ENCODE results near the gene SLC16A5.

The SLC16A5 gene

DNA sequence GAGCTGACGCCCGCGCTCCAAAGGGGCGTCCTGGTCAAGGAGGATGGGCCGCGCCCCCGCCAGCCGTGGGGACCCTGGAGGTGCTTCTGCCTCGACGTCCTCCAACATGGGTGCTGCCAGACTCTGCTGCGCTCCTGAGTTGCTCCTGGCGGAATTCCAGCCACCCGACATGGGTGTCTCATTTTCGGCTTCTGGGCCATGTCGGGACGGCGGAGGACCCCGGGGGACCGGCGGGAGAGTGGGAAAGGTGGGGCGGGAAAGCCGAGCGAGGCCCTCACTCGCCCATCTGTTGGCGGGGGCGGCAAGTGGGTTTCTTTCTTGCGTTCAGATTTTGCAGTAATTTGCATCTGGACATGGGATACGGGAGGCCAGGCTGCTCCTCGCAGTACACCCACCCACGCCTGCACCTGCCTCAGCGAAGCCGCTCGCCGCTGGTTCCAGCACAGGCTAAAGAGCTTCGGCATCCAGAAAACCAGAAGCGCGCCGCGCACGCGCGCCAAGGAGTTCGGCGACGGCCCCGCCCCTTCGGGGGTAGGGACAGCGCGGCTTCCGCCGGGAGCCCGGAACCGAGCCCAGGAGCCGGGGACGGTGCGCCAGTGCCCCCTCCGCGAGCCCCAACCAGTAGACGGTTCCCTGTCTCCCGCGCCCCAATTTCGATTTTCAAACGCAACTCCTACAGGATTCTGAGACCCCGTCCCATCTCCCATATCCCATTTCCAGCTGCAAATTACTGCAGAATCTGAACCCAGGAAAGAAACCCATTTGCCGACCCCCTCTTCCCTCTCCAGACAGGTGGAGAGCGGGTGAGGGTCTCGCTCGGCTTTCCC lies 21.9 kb downstream of the SLC16A5 start, which contains the start of gene ARMC7:
Gene ARMC7 (plus strand): TSS at position 563 of the 827 bp plus-strand sequence. CDS start 320 bp downstream, outside the sequence.
- 0% methylated on average over 40 of the region's 68 CpGs for WGBS (ENCODE audit: insufficient coverage)
- CTCF ChIA-PET: interaction anchor here (1.1 to 9.4 kb wide), 7 partner anchors 15 to 94 kb away, joined by 3 to 168 read pairs (median 71); partner anchors contain the start of genes NT5C and NUP85
- peaks cover 0 to 10% (median 2%) of the 10 kb centered on the region in 4 experiments for H3K36me3 ChIP-seq (ENCODE audit: control insufficient read depth in 4 of 4, insufficient read depth in 4 of 4, low read length in 3 of 4)
- H3K27me3 ChIP-seq (replicated peaks in 2 of 5; ENCODE audit: control insufficient read depth in 4 of 5, insufficient read depth in 5 of 5, low read length in 4 of 5): no peaks in the 10 kb centered on the region
- H3K27ac ChIP-seq (ENCODE audit: insufficient read depth in 1 of 2, low read depth in 1 of 2, low read length in 2 of 2, poor library complexity in 1 of 2, severe bottlenecking in 2 of 2): peak within 1 kb of the TSS in 1 of 2 experiments; percentile 74
- H3K4me3 ChIP-seq (ENCODE audit: control insufficient read depth in 1 of 7, extremely low read depth in 1 of 7, insufficient read depth in 4 of 7, low read depth in 2 of 7, low read length in 6 of 7): peak within 1 kb of the TSS; percentile 51 to 95 (median 86)
- POLR2A ChIA-PET: interaction anchor here (0.6 to 1.0 kb wide), 4 partner anchors 15 to 49 kb away, joined by 3 to 6 read pairs (median 4); partner anchors contain the start of genes JPT1 and SLC16A5
- peak; percentile 79 to 82 (median 81) for DNase-seq
- no peaks in the 10 kb centered on the region for H3K9me3 ChIP-seq (ENCODE audit: control extremely low read depth in 1 of 5, control insufficient read depth in 4 of 5, insufficient read depth in 2 of 5, low read depth in 1 of 5, low read length in 4 of 5)
- H3K4me1 ChIP-seq (ENCODE audit: control extremely low read depth in 1 of 4, control insufficient read depth in 4 of 4, insufficient read depth in 4 of 4, low read length in 3 of 4): peaks cover 0 to 41% (median 35%) of the 10 kb centered on the region in 4 experiments

DNA sequence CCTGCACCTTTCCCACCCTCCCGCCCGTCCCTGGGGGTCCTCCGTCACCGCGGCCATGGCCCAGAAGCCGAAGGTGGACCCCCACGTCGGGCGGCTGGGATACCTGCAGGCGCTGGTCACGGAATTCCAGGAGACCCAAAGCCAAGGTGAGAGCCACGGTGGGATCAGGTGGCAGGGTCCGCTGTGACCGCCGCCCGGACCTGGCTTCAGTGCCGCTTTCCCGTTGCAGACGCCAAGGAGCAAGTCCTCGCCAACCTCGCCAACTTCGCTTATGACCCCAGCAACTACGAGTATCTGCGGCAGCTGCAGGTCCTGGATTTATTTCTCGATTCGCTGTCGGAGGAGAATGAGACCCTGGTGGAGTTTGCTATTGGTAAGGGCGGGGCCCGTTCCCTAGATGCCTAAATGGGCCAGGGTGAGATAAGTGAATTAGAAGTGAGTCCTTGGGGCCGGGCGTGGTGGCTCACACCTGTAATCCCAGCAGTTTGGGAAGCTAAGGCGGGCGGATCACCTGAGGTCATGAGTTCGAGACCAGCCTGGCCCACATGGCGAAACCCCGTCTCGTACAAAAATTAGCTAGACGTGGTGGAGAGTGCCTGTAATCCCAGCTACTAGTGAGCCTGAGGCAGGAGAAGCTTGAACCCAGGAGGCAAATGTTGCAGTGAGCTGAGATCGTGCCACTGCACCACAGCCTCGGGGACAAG lies 22.6 kb downstream of the SLC16A5 start:
- DNase-seq: peak in 2 of 3 donors; percentile 59 to 65
- 15% methylated on average over 33 of the region's 40 CpGs for WGBS (ENCODE audit: insufficient coverage)
- Histone ChIP-seq H3K4me3 (ENCODE audit: control insufficient read depth in 1 of 7, extremely low read depth in 1 of 7, insufficient read depth in 4 of 7, low read depth in 2 of 7, low read length in 6 of 7) (peak overlapping the region; percentile 51 to 95 (median 86)), H3K36me3 (ENCODE audit: control insufficient read depth in 4 of 4, insufficient read depth in 4 of 4, low read length in 3 of 4) (peaks cover 0 to 7% (median under 1%) of the 10 kb centered on the region in 4 experiments), H3K27me3 (replicated peaks in 2 of 5; ENCODE audit: control insufficient read depth in 4 of 5, insufficient read depth in 5 of 5, low read length in 4 of 5) (no peaks in the 10 kb centered on the region), H3K9me3 (ENCODE audit: control extremely low read depth in 1 of 5, control insufficient read depth in 4 of 5, insufficient read depth in 2 of 5, low read depth in 1 of 5, low read length in 4 of 5) (no peaks in the 10 kb centered on the region), H3K27ac (ENCODE audit: insufficient read depth in 1 of 2, low read depth in 1 of 2, low read length in 2 of 2, poor library complexity in 1 of 2, severe bottlenecking in 2 of 2) (peak overlapping the region in 1 of 2 experiments; percentile 74), H3K4me1 (ENCODE audit: control extremely low read depth in 1 of 4, control insufficient read depth in 4 of 4, insufficient read depth in 4 of 4, low read length in 3 of 4) (peaks cover 0 to 46% (median 40%) of the 10 kb centered on the region in 4 experiments)
- ChIA-PET CTCF (interaction anchor here (0.7 to 9.4 kb wide), 12 partner anchors 10 to 93 kb away, joined by 3 to 168 read pairs (median 6); partner anchors contain the start of genes NT5C and NUP85), POLR2A (interaction anchor here (0.6 to 1.0 kb wide), 5 partner anchors 23 to 51 kb away, joined by 3 to 6 read pairs (median 5); partner anchors contain the start of genes JPT1 and SLC16A5)

DNA sequence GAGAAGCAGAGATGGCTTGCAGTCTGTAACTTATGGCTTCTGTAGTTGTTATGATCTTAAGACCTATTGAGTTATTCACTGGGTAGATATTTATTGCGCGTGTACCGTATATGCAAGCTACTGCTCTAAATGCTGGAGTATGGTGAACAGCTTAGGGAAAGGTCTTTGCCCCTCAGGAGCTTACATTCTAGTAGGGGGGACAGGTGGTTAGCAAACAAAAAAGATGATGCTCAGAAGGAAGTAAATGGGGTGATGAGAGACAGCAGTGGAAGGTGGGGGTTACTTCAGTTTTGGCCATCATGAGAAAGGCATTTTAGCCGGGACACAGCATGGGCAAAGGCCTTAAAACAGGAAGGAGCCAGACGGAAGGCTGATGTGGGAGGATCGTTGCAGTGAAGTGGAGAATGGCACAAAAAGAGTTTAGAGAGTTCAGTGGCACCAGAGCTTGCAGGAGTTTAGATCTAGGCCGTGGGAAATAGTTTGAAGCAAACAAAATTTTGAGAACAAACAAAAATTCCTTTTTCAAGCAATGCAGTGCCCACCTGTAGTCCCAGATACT lies 24.1 kb downstream of the SLC16A5 start:
- WGBS (ENCODE audit: insufficient coverage): 95% methylated on average over 7 of the region's 7 CpGs
- Histone ChIP-seq H3K9me3 (ENCODE audit: control extremely low read depth in 1 of 5, control insufficient read depth in 4 of 5, insufficient read depth in 2 of 5, low read depth in 1 of 5, low read length in 4 of 5) (no peaks in the 10 kb centered on the region), H3K4me1 (ENCODE audit: control extremely low read depth in 1 of 4, control insufficient read depth in 4 of 4, insufficient read depth in 4 of 4, low read length in 3 of 4) (peaks cover 0 to 47% (median 41%) of the 10 kb centered on the region in 4 experiments), H3K36me3 (ENCODE audit: control insufficient read depth in 4 of 4, insufficient read depth in 4 of 4, low read length in 3 of 4) (peaks cover 2 to 15% (median 6%) of the 10 kb centered on the region in 4 experiments), H3K27me3 (replicated peaks in 2 of 5; ENCODE audit: control insufficient read depth in 4 of 5, insufficient read depth in 5 of 5, low read length in 4 of 5) (no peaks in the 10 kb centered on the region), H3K4me3 (ENCODE audit: control insufficient read depth in 1 of 7, extremely low read depth in 1 of 7, insufficient read depth in 4 of 7, low read depth in 2 of 7, low read length in 6 of 7) (peak overlapping the region in 1 of 7 experiments; percentile 1), H3K27ac (ENCODE audit: insufficient read depth in 1 of 2, low read depth in 1 of 2, low read length in 2 of 2, poor library complexity in 1 of 2, severe bottlenecking in 2 of 2) (no peak overlapping the region)
- ChIA-PET POLR2A (interaction anchor here (0.6 kb wide), 1 partner anchor 71 kb away, joined by 5 read pairs; no protein-coding TSS in a partner anchor), CTCF (interaction anchor here (0.6 to 9.4 kb wide), 12 partner anchors 13 to 186 kb away, joined by 3 to 168 read pairs (median 32); partner anchors contain the start of genes NT5C and NUP85)
- no peak for DNase-seq

DNA sequence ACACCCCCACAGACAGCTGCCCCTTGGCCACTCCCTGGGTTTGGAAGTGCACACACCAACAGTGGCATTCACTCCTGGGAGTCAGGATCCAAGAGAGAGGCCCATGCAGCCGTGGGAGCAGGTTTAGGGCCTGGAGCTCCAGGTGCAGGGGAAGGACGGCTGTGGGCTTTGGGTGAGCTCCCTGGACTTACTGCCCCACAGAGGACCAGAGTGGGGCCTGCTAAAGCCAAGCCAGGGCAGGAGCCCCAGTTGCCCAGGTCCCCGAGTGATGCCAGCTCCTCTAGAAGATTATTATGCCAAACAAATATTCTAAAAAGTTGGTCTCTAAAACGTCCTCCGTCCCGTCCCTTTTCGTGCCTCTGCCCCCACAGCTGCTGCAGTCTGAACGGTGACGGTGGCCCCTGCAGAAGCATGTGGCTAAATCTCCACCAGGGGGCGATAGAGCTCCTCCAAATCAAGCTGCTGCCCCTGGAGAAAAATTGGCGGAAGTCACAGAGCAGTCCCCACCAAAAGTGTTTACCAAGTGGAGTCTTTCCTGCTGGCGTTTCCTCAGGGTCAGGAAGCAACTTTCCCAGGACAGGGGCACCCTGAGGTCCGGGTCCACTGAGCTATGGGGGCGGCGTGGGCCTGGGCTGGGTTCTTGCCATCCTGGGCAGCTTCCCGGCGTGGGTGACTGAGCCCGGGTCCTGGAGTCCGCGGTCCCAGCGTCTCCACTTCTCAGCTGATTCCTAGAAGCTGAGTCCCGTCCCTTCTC lies 26.2 kb downstream of the SLC16A5 start:
- ChIA-PET CTCF (interaction anchor here (0.7 to 9.4 kb wide), 33 partner anchors 9 to 157 kb away, joined by 3 to 168 read pairs (median 6); partner anchors contain the start of genes MIF4GD, NT5C, NUP85 and SLC16A5), POLR2A (interaction anchor here (0.7 to 2.8 kb wide), 8 partner anchors 10 to 58 kb away, joined by 3 to 13 read pairs (median 3); partner anchors contain the start of gene NT5C)
- 2% methylated on average over 20 of the region's 22 CpGs for WGBS (ENCODE audit: insufficient coverage)
- Histone ChIP-seq H3K27me3 (replicated peaks in 2 of 5; ENCODE audit: control insufficient read depth in 4 of 5, insufficient read depth in 5 of 5, low read length in 4 of 5) (no peaks in the 10 kb centered on the region), H3K27ac (ENCODE audit: insufficient read depth in 1 of 2, low read depth in 1 of 2, low read length in 2 of 2, poor library complexity in 1 of 2, severe bottlenecking in 2 of 2) (peak overlapping the region in 1 of 2 experiments; percentile 81), H3K4me1 (ENCODE audit: control extremely low read depth in 1 of 4, control insufficient read depth in 4 of 4, insufficient read depth in 4 of 4, low read length in 3 of 4) (peaks cover 0 to 39% (median 32%) of the 10 kb centered on the region in 4 experiments), H3K9me3 (ENCODE audit: control extremely low read depth in 1 of 5, control insufficient read depth in 4 of 5, insufficient read depth in 2 of 5, low read depth in 1 of 5, low read length in 4 of 5) (no peaks in the 10 kb centered on the region), H3K4me3 (ENCODE audit: control insufficient read depth in 1 of 7, extremely low read depth in 1 of 7, insufficient read depth in 4 of 7, low read depth in 2 of 7, low read length in 6 of 7) (peak overlapping the region; percentile 48 to 90 (median 72)), H3K36me3 (ENCODE audit: control insufficient read depth in 4 of 4, insufficient read depth in 4 of 4, low read length in 3 of 4) (peaks cover 2 to 21% (median 7%) of the 10 kb centered on the region in 4 experiments)
- DNase-seq: peak; percentile 93 to 96 (median 94)

DNA sequence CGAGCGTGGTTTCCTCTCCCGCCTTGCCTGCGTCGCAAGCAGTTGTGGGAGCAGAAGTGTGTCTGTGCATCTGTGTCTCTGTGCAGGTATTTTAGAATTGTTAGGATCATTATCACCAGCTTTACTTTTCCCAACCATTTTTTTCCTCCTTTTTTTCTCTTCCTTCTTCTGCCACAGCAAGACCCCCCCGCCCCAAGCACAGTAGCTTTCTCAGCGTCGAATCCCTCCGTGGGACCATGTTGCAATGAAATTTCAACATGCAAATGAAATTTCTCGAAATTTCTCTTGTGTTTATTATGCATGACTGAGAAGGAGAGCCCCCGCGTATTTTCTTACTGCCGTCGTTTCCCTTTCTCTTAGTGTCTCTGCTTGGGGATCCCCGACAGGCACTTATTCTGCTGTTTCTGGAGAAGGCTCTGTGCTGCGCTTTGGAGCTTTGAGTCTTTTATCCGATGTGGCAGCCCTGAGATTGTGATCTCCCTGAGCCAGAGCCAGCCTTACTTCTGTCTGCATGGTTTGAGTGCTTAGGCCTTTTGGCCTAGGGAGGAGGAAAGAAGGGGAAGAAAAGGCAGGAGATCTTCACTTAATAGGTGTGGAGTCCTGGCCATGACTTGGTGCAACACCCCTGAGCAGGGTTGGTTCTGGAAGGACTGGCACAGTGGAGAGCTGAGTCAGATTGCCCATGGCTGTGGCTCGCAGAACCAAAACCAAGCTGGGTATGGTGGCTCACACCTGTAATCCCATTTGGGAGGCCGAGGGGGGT lies 27.0 kb downstream of the SLC16A5 start:
- Histone ChIP-seq H3K4me3 (ENCODE audit: control insufficient read depth in 1 of 7, extremely low read depth in 1 of 7, insufficient read depth in 4 of 7, low read depth in 2 of 7, low read length in 6 of 7) (peak overlapping the region; percentile 48 to 90 (median 72)), H3K27ac (ENCODE audit: insufficient read depth in 1 of 2, low read depth in 1 of 2, low read length in 2 of 2, poor library complexity in 1 of 2, severe bottlenecking in 2 of 2) (peak overlapping the region in 1 of 2 experiments; percentile 81), H3K9me3 (ENCODE audit: control extremely low read depth in 1 of 5, control insufficient read depth in 4 of 5, insufficient read depth in 2 of 5, low read depth in 1 of 5, low read length in 4 of 5) (no peaks in the 10 kb centered on the region), H3K4me1 (ENCODE audit: control extremely low read depth in 1 of 4, control insufficient read depth in 4 of 4, insufficient read depth in 4 of 4, low read length in 3 of 4) (peaks cover 0 to 32% (median 26%) of the 10 kb centered on the region in 4 experiments), H3K27me3 (replicated peaks in 2 of 5; ENCODE audit: control insufficient read depth in 4 of 5, insufficient read depth in 5 of 5, low read length in 4 of 5) (no peaks in the 10 kb centered on the region), H3K36me3 (ENCODE audit: control insufficient read depth in 4 of 4, insufficient read depth in 4 of 4, low read length in 3 of 4) (peaks cover 2 to 24% (median 7%) of the 10 kb centered on the region in 4 experiments)
- ChIA-PET CTCF (interaction anchor here (0.7 to 9.4 kb wide), 32 partner anchors 10 to 151 kb away, joined by 3 to 168 read pairs (median 6); partner anchors contain the start of genes NT5C, NUP85 and SLC16A5), POLR2A (interaction anchor here (0.7 to 2.8 kb wide), 9 partner anchors 9 to 87 kb away, joined by 3 to 13 read pairs (median 3); partner anchors contain the start of gene NT5C)
- DNase-seq: peak in 2 of 3 donors; percentile 29 to 30
- WGBS (ENCODE audit: insufficient coverage): 39% methylated on average over 10 of the region's 19 CpGs
